H1 (cell line): ENCODE results near the gene ZP2. TPM values are rescaled to one million over a fixed set of nuclear protein-coding genes. Genes with fewer than 3 reads are reported as not detected.

Source experiments
- CTCF ChIA-PET: fragments of 300-600 bp; sonication (Branson Sonifier 250); formaldehyde crosslinking; loops from one replicate; lab custom pipeline; 2021; ENCODE audit not compliant: partially characterized antibody; lab: Charles Lee
- POLR2A ChIA-PET: fragments of 300-600 bp; sonication (Branson Sonifier 250); formaldehyde crosslinking; loops from one replicate; lab custom pipeline; 2021; ENCODE audit warnings: inconsistent platforms; ENCODE audit not compliant: partially characterized antibody; lab: Charles Lee
- DNase-seq, 2 experiments: peaks; one replicate each; pipeline versions ENCODE4 v3.0.0 to v3.0.0-alpha.2; 2010 to 2022; ENCODE audit warnings: low spot score in 2 of 2, low read depth in 1 of 2, mixed read lengths in 1 of 2
- FAIRE-seq: peaks from 2 replicates; lab custom pipeline; 2011; peaks lifted over from hg19 to GRCh38; lab: Jason Lieb, UNC
- H2AFZ ChIP-seq: 2 replicates; pipeline ENCODE4 v1.8.1; 2012; ENCODE audit warnings: low read length, inconsistent platforms
- H2AK5ac ChIP-seq: 2 replicates; pipeline ENCODE4 v1.6.1; 2013; ENCODE audit warnings: low read depth, low read length
- H2BK120ac ChIP-seq: replicated peaks from 2 replicates; pipeline ENCODE3; 2013; ENCODE audit warnings: low read depth, low read length, inconsistent platforms
- H2BK12ac ChIP-seq: 2 replicates; pipeline ENCODE4 v1.6.1; 2013; ENCODE audit warnings: low read depth, low read length
- H2BK15ac ChIP-seq: 2 replicates; pipeline ENCODE4 v1.6.1; 2013; ENCODE audit warnings: low read length
- H2BK20ac ChIP-seq: 2 replicates; pipeline ENCODE4 v1.6.1; 2013; ENCODE audit warnings: low read length
- H2BK5ac ChIP-seq: 2 replicates; pipeline ENCODE4 v1.6.1; 2013; ENCODE audit warnings: low read depth, low read length
- H3K14ac ChIP-seq: 2 replicates; pipeline ENCODE4 v1.6.1; 2013; ENCODE audit warnings: inconsistent platforms; ENCODE audit not compliant: insufficient read length
- H3K18ac ChIP-seq: 2 replicates; pipeline ENCODE4 v1.6.1; 2013; ENCODE audit warnings: low read length; ENCODE audit errors: extremely low read depth
- H3K23ac ChIP-seq: 2 replicates; pipeline ENCODE4 v1.6.1; 2013; ENCODE audit warnings: inconsistent platforms; ENCODE audit not compliant: insufficient read length
- H3K23me2 ChIP-seq: 2 replicates; pipeline ENCODE4 v1.6.1; 2013; ENCODE audit warnings: low read depth, low read length
- H3K27ac ChIP-seq: 2 replicates; pipeline ENCODE4 v1.6.1; 2011; ENCODE audit warnings: low read depth, low read length, inconsistent platforms
- H3K27me3 ChIP-seq, 4 experiments: replicated peaks in 1 of 4; 1 replicate in 1 of 4; 2 replicates in 3 of 4; pipeline versions ENCODE4 v1.6.1 to v1.8.1; 2011 to 2013; ENCODE audit warnings: low read length in 3 of 4, mild to moderate bottlenecking in 3 of 4, inconsistent platforms in 2 of 4, mixed read lengths in 2 of 4, moderate library complexity in 1 of 4; ENCODE audit not compliant: control insufficient read depth in 3 of 4, insufficient read depth in 3 of 4; ENCODE audit errors: extremely low read depth in 1 of 4
- H3K36me3 ChIP-seq, 4 experiments: 2 replicates each; pipeline versions ENCODE4 v1.6.1 to v1.8.1; 2011 to 2013; ENCODE audit warnings: mild to moderate bottlenecking in 4 of 4, low read length in 3 of 4, moderate library complexity in 2 of 4, control low read depth in 1 of 4, inconsistent platforms in 1 of 4; ENCODE audit not compliant: insufficient read depth in 4 of 4, control insufficient read depth in 2 of 4
- H3K4ac ChIP-seq: replicated peaks from 2 replicates; pipeline ENCODE3; 2013; ENCODE audit warnings: low read length, low read depth, mixed read lengths, inconsistent platforms; ENCODE audit not compliant: insufficient read length
- H3K4me1 ChIP-seq, 4 experiments: replicated peaks in 1 of 4; 1 replicate in 1 of 4; 2 replicates in 3 of 4; pipeline versions ENCODE4 v1.6.1 to v1.8.1; 2011 to 2013; ENCODE audit warnings: low read length in 3 of 4, inconsistent platforms in 2 of 4, mixed read lengths in 1 of 4; ENCODE audit not compliant: insufficient read depth in 4 of 4, control insufficient read depth in 3 of 4
- H3K4me2 ChIP-seq, 2 experiments: 2 replicates each; pipeline versions ENCODE4 v1.6.1 to v1.8.1; 2011 to 2013; ENCODE audit warnings: low read depth in 2 of 2, low read length in 2 of 2, control low read depth in 1 of 2, inconsistent platforms in 1 of 2, mild to moderate bottlenecking in 1 of 2; ENCODE audit not compliant: insufficient read depth in 1 of 2
- H3K4me3 ChIP-seq, 4 experiments: fragments of 200-600, 300-600 bp in 1 of 4; sonication (generic), shearing (Covaris generic), sonication (Bioruptor Twin) in 1 of 4; 2 replicates each; pipeline versions ENCODE4 v1.5.1 to v1.8.1; 2011 to 2016; ENCODE audit warnings: low read length in 4 of 4, low read depth in 3 of 4, control low read depth in 2 of 4, inconsistent platforms in 2 of 4, mild to moderate bottlenecking in 2 of 4, mixed read lengths in 1 of 4, moderate library complexity in 1 of 4; ENCODE audit not compliant: insufficient read depth in 2 of 4; ENCODE audit errors: extremely low read depth in 1 of 4
- H3K56ac ChIP-seq: replicated peaks from 2 replicates; pipeline ENCODE3; 2013; ENCODE audit warnings: low read depth, mild to moderate bottlenecking, mixed read lengths, low read length, inconsistent platforms; ENCODE audit not compliant: insufficient read length
- H3K79me1 ChIP-seq: 2 replicates; pipeline ENCODE4 v1.6.1; 2013; ENCODE audit warnings: low read depth, low read length, control low read depth
- H3K79me2 ChIP-seq, 2 experiments: 2 replicates each; pipeline versions ENCODE4 v1.6.1 to v1.8.1; 2012 to 2013; ENCODE audit warnings: low read length in 2 of 2, mild to moderate bottlenecking in 2 of 2, inconsistent platforms in 1 of 2; ENCODE audit not compliant: insufficient read depth in 2 of 2, control insufficient read depth in 1 of 2
- H3K9ac ChIP-seq, 4 experiments: replicated peaks in 1 of 4; 1 replicate in 1 of 4; 2 replicates in 3 of 4; pipeline versions ENCODE4 v1.6.1 to v1.8.1; 2011 to 2013; ENCODE audit warnings: low read depth in 3 of 4, low read length in 3 of 4, control low read depth in 2 of 4, mild to moderate bottlenecking in 2 of 4, moderate library complexity in 2 of 4, inconsistent platforms in 1 of 4; ENCODE audit errors: extremely low read depth in 1 of 4
- H3K9me3 ChIP-seq, 2 experiments: 2 replicates each; pipeline versions ENCODE4 v1.6.1 to v1.8.1; 2012 to 2013; ENCODE audit warnings: mild to moderate bottlenecking in 2 of 2, moderate library complexity in 2 of 2, control low read depth in 1 of 2, inconsistent platforms in 1 of 2, low read depth in 1 of 2, low read length in 1 of 2, mixed read lengths in 1 of 2; ENCODE audit not compliant: insufficient read depth in 2 of 2
- H4K20me1 ChIP-seq, 2 experiments: replicated peaks in 1 of 2; 2 replicates each; pipeline versions ENCODE3 to v1.8.1; 2011 to 2013; ENCODE audit warnings: inconsistent platforms in 2 of 2, low read length in 2 of 2, mild to moderate bottlenecking in 1 of 2; ENCODE audit not compliant: insufficient read depth in 2 of 2, control insufficient read depth in 1 of 2
- H4K5ac ChIP-seq: 2 replicates; pipeline ENCODE4 v1.6.1; 2013; ENCODE audit warnings: low read length, low read depth, mixed read lengths, inconsistent platforms; ENCODE audit not compliant: insufficient read length
- H4K8ac ChIP-seq: 2 replicates; pipeline ENCODE4 v1.8.0; 2013; ENCODE audit warnings: mild to moderate bottlenecking, moderate library complexity, low read length, inconsistent platforms; ENCODE audit not compliant: insufficient read depth; ENCODE audit errors: extremely low read depth
- H4K91ac ChIP-seq: replicated peaks from 2 replicates; pipeline ENCODE3; 2013; ENCODE audit warnings: low read length, mixed read lengths, inconsistent platforms; ENCODE audit not compliant: insufficient read length
- ASH2L ChIP-seq: fragments of 200-600, 300-600 bp; sonication (generic); IDR thresholded peaks from one replicate; pipeline ENCODE4 v1.7.1; 2017; ENCODE audit warnings: low read length
- EZH2 ChIP-seq: fragments of 200-600 bp; sonication (generic); IDR thresholded peaks from 2 replicates; pipeline ENCODE4 v1.7.1; 2012; ENCODE audit warnings: low read depth, mild to moderate bottlenecking, moderate library complexity, low read length, inconsistent platforms; ENCODE audit not compliant: severe bottlenecking
- NANOG ChIP-seq: IDR thresholded peaks from 2 replicates; pipeline ENCODE4 v1.6.1; 2011; ENCODE audit warnings: low read length, low read depth, mild to moderate bottlenecking, inconsistent platforms; ENCODE audit not compliant: insufficient read depth, poor library complexity, severe bottlenecking
- RNF2 ChIP-seq: fragments of 200-900, 300-1000 bp; sonication (generic); IDR thresholded peaks from 2 replicates; pipeline ENCODE4 v1.7.1; 2016; ENCODE audit warnings: borderline replicate concordance, low read depth, mild to moderate bottlenecking, antibody characterized with exemption, low read length; ENCODE audit not compliant: poor library complexity, severe bottlenecking; ENCODE audit errors: missing control alignments
- RXRA ChIP-seq: IDR thresholded peaks from 2 replicates; pipeline ENCODE4 v1.6.1; 2011; ENCODE audit warnings: low read depth, mild to moderate bottlenecking, low read length, moderate library complexity; ENCODE audit not compliant: insufficient read depth
- TBP ChIP-seq: IDR thresholded peaks from 2 replicates; pipeline ENCODE4 v1.6.1; 2011; ENCODE audit warnings: low read depth, low read length, improper control_type of control experiment
- YY1 ChIP-seq: IDR thresholded peaks from 2 replicates; pipeline ENCODE4 v1.6.1; 2011; ENCODE audit warnings: low read depth, mild to moderate bottlenecking, low read length
- WGBS, 2 experiments: shearing (Covaris generic) in 1 of 2; methylation state at CpG; one replicate each; pipeline versions ENCODE4 v1.1.6 to v1.1.7; 2013 to 2015; ENCODE audit warnings: low lambda C conversion rate in 2 of 2, mixed read lengths in 2 of 2, inconsistent platforms in 1 of 2, low coverage in 1 of 2, missing lambda C conversion rate in 1 of 2; ENCODE audit not compliant: insufficient replicate concordance in 2 of 2, insufficient coverage in 1 of 2, insufficient read length in 1 of 2; ENCODE audit errors: extremely low coverage in 1 of 2, missing lambda C conversion rate in 1 of 2; 5-methylcytosine and 5-hydroxymethylcytosine counted together
- polyA plus RNA-seq, 7 experiments: library from polyadenylated mRNA; depleted of rRNA in 3 of 7; stranded (reverse) in 5 of 7; unstranded in 2 of 7; fragments of >200 nt in 5 of 7; fragments of 200-250 nt in 2 of 7; gene quantifications; 1 replicate in 5 of 7; 2 replicates in 1 of 7; 4 replicates in 1 of 7; pipeline versions ENCODE4 v1.2.1 to v1.2.3, GENCODE V29; 2011 to 2013; ENCODE audit warnings: missing spikeins in 2 of 7, mixed read lengths in 2 of 7
- total RNA-seq: library from RNA; stranded (reverse); fragmentation: NEBNext Ultra II Directional; extraction: Animal tissue kit (Norgen Biotek cat#: 25700); gene quantifications from 2 replicates; pipeline ENCODE4 v1.2.1, GENCODE V29; 2021

Gene ZP2
- total and polyA plus RNA-seq, 2 of the 8 experiments (the other 6 are each of a cell fraction or from before 2014, with no cell fraction given), result not detected

DNA sequence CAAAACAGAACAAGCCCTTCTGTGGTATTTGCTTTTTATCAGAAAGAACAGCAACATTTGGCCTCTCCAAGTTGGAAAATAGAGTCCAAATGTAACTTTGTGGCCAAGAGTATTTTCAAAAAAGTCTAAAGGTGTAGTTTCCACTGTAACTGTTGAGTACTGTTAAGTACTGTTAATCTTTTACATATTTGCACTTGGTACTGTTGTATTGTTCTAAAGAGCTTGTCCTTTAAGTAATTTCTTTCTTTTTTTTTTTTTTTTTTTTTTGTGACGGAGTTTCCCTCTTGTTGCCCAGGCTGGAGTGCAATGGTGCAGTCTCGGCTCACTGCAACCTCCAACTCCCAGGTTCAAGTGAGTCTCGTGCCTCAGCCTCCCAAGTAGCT lies 31.4 kb downstream of the ZP2 start:
- ChIA-PET POLR2A (interaction anchor here (0.6 kb wide), 1 partner anchor 20 kb away, joined by 4 read pairs; no protein-coding TSS in a partner anchor), CTCF (interaction anchor here (0.7 to 1.2 kb wide), 2 partner anchors 22 to 1556 kb away, joined by 4 to 5 read pairs; no protein-coding TSS in a partner anchor)
- FAIRE-seq, result no peak
- Histone ChIP-seq H3K79me1 (no peaks in the 10 kb centered on the region), H4K8ac (no peak overlapping the region), H2BK20ac (no peak overlapping the region), H2BK5ac (no peak overlapping the region), H3K23ac (no peak overlapping the region), H3K36me3 (peaks cover 16 to 70% (median 59%) of the 10 kb centered on the region in 4 experiments), H4K5ac (no peak overlapping the region), H3K4ac (no peak overlapping the region), H2BK15ac (no peak overlapping the region), H3K4me1 (no peaks in the 10 kb centered on the region), H3K56ac (no peak overlapping the region), H2AFZ (no peak overlapping the region), H3K79me2 (no peaks in the 10 kb centered on the region), H3K27me3 (no peaks in the 10 kb centered on the region), H4K91ac (no peak overlapping the region), H3K9me3 (peaks cover 10% of the 10 kb centered on the region in 2 experiments), H3K4me2 (no peak overlapping the region), H2AK5ac (no peak overlapping the region), H3K18ac (no peak overlapping the region), H3K27ac (no peak overlapping the region), H2BK120ac (no peak overlapping the region), H2BK12ac (no peak overlapping the region), H3K14ac (no peak overlapping the region), H3K23me2 (no peaks in the 10 kb centered on the region), H3K9ac (no peak overlapping the region), H3K4me3 (no peak overlapping the region), H4K20me1 (no peaks in the 10 kb centered on the region)
- TF ChIP-seq YY1 (no peak), ASH2L (no peak), EZH2 (no peak), RXRA (no peak), TBP (no peak), RNF2 (no peak), NANOG (no peak)
- 90% methylated on average over 1 of the region's 3 CpGs; no CpG with 5 or more reads in 1 of the 2 experiments for WGBS, 2 experiments
- no peak for DNase-seq
